Stimulated activated CD8-positive, alpha-beta memory T cell treated with anti-CD3 and anti-CD28 coated beads, Interleukin-7, amount 100 ng/mL, for 48 hours (primary cell): ENCODE results near the gene GBF1.
"Not testable (repeated sequence)": the region's sequence is repeated elsewhere in the genome, so short reads cannot be mapped to it uniquely, and the experiment has no call there.

Source experiments
- DNase-seq, 2 donors: peaks; one replicate each; pipeline ENCODE4 v3.0.0-alpha.2; 2020; ENCODE audit warnings: low read depth in 1 of 2; ENCODE audit errors: extremely low read depth in 1 of 2

GBF1 gene

GRCh38 chr10:102245082-102245931 lies at the start of gene GBF1:
Gene GBF1 (plus strand): TSS chr10:102245532. CDS start chr10:102258939, 13,407 bp downstream.
- DNase-seq, result peak; percentile 77 to 86

DNA sequence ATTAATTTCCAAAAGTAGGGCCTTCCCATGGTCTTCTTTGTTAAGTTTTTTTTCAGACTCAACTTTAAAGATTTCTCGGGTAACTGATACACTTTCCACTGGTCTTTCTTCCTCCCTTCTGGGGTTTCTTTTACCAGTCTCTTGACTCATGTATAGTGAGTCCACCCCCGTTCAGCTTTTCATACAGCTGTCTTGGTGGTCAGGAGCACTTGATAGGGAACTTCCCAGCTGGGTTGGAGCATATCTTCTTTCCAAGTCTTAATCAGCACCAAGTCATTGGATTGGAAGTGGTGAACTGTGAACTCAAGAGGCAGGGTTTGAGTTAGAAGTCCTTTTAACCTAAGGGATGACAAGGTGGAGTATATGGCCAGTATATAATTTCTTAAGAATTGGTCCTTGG lies 48.4 kb upstream of the GBF1 start:
- peak in 1 of 2 donors; percentile 23 for DNase-seq

DNA sequence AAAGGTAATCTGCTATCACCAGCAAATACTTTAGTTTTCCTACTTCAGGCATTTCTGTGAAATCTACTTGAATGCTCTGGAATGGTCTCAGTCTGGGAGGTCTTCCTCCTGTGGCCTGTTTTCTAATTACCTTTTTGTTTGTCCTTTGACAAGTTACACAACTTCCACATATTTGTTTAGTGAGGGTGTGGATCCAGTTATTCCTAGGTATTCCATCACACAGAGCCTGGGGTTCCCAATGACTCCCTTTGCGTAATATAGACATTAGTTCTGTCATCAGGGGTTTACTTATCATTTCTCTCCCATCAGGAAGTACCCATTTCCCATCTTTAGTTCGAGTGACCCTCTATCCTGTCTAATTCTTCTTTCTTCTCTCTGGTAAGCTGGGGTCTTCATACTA lies 47.3 kb upstream of the GBF1 start:
- no peak for DNase-seq

DNA sequence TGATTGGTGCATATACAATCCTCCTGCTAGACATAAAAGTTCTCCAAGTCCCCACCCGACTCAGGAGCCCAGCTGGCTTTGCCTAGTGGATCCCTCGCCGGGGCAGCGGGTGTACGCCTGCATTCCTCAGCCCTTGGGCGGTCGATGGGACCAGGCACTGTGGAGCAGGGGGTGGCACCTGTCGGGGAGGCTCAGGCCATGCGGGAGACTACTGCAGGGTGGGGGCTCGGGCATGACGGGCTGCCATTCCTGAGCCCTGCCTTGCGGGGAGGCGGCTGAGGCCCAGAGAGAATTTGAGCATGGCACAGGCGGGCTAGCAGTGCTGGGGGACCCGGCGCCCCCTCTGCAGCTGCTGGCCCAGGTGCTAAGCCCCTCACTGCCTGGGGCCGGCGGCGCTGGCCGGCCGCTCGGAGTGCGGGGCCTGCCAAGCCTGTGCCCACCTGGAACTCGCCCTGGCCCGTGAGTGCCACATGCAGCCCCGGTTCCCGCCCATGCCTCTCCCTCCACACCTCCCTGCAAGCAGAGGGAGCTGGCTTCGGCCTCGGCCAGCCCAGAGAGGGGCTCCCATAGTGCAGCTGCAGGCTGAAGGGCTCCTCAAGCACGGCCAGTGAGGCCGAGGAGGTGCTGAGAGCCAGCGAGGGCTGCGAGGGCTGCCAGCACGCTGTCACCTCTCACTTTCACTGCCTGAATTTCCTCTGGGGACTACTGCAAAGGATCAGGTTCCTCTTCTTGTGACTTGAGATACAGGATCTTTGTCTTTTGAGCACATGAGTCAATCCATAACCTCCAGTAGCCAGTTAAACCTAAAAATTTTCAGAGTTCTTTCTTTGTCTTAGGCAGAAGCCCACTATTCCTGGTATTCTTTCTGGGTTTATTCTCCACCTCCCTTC lies 44.3 kb upstream of the GBF1 start:
- DNase-seq, result no peak

DNA sequence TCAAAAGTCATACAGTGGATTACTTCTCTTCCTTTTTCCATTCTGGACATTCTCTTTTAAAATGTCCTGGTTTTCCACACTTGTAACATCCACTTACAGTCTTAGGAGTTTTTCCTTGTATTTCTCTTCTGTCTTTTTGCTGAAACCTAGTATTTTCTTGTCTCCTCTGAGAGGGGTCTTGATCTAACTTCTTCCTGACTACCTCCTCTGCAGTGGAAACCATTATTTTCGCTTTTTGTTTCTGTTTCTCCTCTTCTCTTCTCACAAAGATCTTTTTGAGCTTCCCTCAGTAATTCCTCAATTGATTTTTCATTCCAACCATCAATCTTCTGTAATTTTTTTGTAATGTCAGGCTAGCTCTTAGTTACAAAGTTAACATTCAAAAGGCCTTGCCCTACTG lies 42.9 kb upstream of the GBF1 start:
- no peak for DNase-seq

GRCh38 chr10:102208311-102209035 lies 36.9 kb upstream of the GBF1 start:
- no peak for DNase-seq

DNA sequence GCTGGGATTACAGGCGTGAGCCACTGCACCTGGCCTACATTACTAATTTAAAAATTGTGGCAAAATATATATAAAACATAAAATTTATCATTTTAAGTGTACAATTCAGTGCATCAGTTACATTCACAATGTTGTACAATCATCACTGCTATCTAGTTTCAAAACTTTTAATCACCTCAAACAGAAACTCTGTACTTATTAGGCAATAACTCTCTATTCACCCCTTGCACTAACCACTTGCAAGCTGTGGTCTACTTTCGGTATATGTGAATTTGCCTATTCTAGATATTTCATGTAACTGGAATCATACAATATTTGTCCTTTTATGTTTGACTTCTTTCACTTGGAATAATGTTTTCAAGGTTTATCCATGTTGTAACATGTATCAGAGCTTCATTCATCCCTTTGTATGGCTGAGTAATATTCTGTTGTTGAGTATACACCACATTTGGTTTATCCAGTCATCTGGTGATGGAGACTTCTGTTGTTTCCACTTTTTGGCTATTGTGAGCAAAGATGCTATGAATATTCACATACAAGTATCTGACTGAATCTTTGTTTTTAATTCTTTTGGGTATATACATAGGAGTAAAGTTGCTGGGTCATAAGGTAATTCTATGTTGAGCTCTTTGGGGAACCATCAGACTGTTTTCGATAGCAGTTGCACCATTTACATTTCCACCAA lies 33.6 kb upstream of the GBF1 start:
- no peak for DNase-seq

GRCh38 chr10:102213599-102213998 lies 31.7 kb upstream of the GBF1 start:
- not testable (repeated sequence) for DNase-seq

GRCh38 chr10:102219370-102219769 lies 26.0 kb upstream of the GBF1 start:
- DNase-seq, result no peak

- no peak for DNase-seq
These were observed 24.7 kb upstream of the GBF1 start for GRCh38 chr10:102220612-102221011.

DNA sequence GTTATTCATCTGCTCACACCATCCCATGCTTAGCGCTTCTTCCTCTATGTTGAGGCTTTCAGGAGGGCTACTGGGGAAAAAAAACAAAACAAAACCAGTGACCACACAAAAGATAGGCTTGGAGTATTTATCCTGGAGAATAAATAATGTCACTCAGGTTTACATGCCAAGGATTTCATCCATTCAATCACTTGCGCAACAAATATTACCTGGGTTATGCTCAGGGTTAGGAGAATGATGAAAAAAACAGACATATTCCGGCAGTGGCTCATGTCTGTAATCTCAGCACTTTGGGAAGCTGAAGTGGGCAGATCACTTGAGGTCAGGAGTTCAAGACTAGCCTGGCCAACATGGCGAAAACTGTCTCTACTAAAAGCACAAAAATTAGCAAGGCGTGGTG lies 22.5 kb upstream of the GBF1 start:
- no peak for DNase-seq

GRCh38 chr10:102225646-102226541 lies 19.4 kb upstream of the GBF1 start, which contains the start of gene ELOVL3:
Gene ELOVL3 (plus strand): TSS chr10:102226299. CDS start chr10:102226549, 250 bp downstream.
- peak; percentile 73 to 82 for DNase-seq

GRCh38 chr10:102226542-102226870 lies 18.8 kb upstream of the GBF1 start:
- no peak for DNase-seq

- DNase-seq, result no peak
These were observed 18.3 kb upstream of the GBF1 start for GRCh38 chr10:102227050-102227449.

DNA sequence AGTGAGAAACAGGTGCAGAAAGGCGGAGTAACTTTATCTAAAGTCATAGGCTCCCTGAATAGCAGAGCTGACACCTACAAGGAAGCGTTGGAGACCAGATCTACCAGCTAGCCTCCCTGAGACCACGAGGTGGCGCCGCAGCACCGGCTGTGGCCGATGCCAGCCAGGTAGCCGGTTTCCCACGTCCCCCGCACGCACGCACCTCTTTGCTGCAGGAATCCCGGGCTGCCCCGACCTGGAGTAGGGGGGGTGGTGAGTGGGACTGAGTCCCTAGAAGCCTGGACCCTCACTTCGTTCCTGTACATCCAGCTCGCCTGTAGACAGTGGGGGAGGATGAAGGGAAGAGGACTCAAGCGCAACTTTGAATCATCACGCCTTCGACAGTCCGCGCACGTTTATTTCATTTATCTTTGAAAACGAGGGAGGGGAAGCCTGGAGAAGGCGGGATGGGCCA lies 15.5 kb upstream of the GBF1 start:
- DNase-seq, result peak; percentile 62 to 71

DNA sequence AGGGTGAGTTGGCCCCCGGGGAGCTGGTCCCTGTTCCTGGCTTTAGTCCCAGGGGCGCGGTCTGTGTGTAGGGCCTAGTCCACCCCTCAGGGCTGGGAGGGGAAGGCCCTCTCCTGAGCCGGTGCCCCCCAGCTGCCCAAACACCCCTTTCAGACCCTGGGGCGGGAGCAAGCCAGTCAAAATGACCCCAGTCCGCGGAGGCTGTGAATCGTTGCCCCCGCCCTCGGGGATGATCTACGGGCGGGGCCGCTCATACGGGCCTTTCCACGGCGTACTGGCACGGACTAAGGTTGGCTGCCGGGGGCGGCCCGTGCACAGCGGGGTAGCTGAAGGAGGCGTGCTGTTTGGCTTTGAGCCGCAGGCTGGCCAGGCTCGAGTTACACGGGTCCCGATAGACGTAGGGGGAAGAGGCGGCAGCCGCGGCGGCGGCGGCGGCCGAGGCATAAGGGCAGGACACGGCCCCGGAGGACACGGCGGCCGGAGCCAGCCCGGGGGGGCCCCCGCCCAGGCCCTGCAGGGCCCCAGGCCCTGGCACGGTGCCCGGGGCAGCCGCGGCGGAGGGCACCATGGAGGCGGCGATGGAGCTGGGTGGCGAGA lies 15.0 kb upstream of the GBF1 start:
- no peak for DNase-seq

DNA sequence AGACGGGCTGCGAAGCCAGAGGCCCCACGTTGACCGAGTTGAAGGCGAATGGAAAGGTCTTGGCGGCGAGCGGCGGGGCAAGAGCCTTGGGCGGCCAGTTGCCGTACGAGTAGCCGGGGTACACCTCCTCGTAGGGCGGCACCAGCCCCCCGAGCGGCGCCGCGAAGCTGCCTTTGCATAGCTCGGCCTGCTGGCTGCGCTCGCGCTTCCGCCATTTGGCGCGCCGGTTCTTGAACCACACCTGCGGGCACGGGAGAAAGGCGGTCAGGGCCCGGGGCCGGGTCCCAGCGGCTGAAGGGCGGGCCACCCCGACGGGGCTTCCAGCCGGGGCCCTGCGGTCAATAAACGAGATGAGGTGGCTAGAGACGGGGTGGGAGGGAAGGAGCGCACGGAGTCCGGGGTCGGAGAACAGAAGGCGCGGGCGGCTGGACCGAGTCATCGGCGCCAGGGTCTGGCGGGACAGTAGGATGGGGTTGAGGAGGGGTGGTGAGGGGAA lies 14.4 kb upstream of the GBF1 start:
- peak in 1 of 2 donors; percentile 10 for DNase-seq

GRCh38 chr10:102231357-102232318 lies 13.7 kb upstream of the GBF1 start:
- DNase-seq, result peak; percentile 55 to 57
